GM23338 (cell line): ENCODE measurements around the gene UBA1. TPM values are rescaled to one million over a fixed set of nuclear protein-coding genes. Genes with fewer than 3 reads are reported as not detected.

ENCODE experiments used
- ATAC-seq: fragments of 200-7000 bp; cut with Tn5 transposase; 3 replicates; pipeline ENCODE4 v1.9.1; 2020
- DNase-seq: peaks from one replicate; pipeline ENCODE4 v3.0.0-alpha.2; 2015; ENCODE audit warnings: low spot score
- H2AFZ ChIP-seq: fragments of 200-600 bp; sonication (generic); 2 replicates; pipeline ENCODE4 v1.8.0; 2016; ENCODE audit warnings: antibody characterized with exemption, mild to moderate bottlenecking, moderate library complexity
- H3F3A ChIP-seq: fragments of 200-600 bp; sonication (generic); replicated peaks from 2 replicates; pipeline ENCODE4 v1.8.0; 2017; ENCODE audit warnings: antibody characterized with exemption, mixed run types, low read depth
- H3K27ac ChIP-seq: fragments of 200-600 bp; sonication (generic); 2 replicates; pipeline ENCODE4 v1.6.1; 2016; ENCODE audit warnings: low read depth
- H3K27me3 ChIP-seq: fragments of 200-600 bp; sonication (generic); 2 replicates; pipeline ENCODE4 v1.8.0; 2016; ENCODE audit warnings: mild to moderate bottlenecking, mixed run types, moderate library complexity; ENCODE audit not compliant: insufficient read depth
- H3K36me3 ChIP-seq: fragments of 200-600 bp; sonication (generic); 2 replicates; pipeline ENCODE4 v1.8.0; 2016; ENCODE audit warnings: mild to moderate bottlenecking; ENCODE audit not compliant: insufficient read depth
- H3K4me1 ChIP-seq: fragments of 200-600 bp; sonication (generic); 2 replicates; pipeline ENCODE4 v1.8.0; 2016; ENCODE audit warnings: mild to moderate bottlenecking, moderate library complexity; ENCODE audit not compliant: insufficient read depth
- H3K4me2 ChIP-seq: fragments of 200-600 bp; sonication (generic); 2 replicates; pipeline ENCODE4 v1.7.1; 2017; ENCODE audit warnings: mixed run types
- H3K4me3 ChIP-seq: fragments of 200-600 bp; sonication (generic); 2 replicates; pipeline ENCODE4 v1.6.1; 2016; ENCODE audit warnings: mixed run types
- H3K79me2 ChIP-seq: fragments of 200-600 bp; sonication (generic); replicated peaks from 2 replicates; pipeline ENCODE4 v1.8.0; 2017; ENCODE audit warnings: mild to moderate bottlenecking; ENCODE audit not compliant: insufficient read depth
- H3K9me2 ChIP-seq: fragments of 200-600 bp; sonication (generic); 2 replicates; pipeline ENCODE4 v1.8.0; 2017; ENCODE audit not compliant: insufficient read depth
- H4K20me1 ChIP-seq: fragments of 200-600 bp; sonication (generic); replicated peaks from 2 replicates; pipeline ENCODE4 v1.8.0; 2017; ENCODE audit warnings: mild to moderate bottlenecking; ENCODE audit not compliant: insufficient read depth
- H3K27ac Mint-ChIP-seq: 2 replicates; pipeline ENCODE4 v1.8.0; 2020; ENCODE audit warnings: inconsistent platforms, mild to moderate bottlenecking, moderate library complexity, mixed read lengths
- H3K27me3 Mint-ChIP-seq: 3 replicates; pipeline ENCODE4 v1.8.0; 2022; ENCODE audit warnings: low read depth, mild to moderate bottlenecking, moderate library complexity, mixed read lengths, inconsistent platforms; ENCODE audit not compliant: insufficient read depth, poor library complexity
- H3K36me3 Mint-ChIP-seq: 3 replicates; pipeline ENCODE4 v1.8.0; 2021; ENCODE audit warnings: low read depth, mild to moderate bottlenecking, inconsistent platforms, moderate library complexity, mixed read lengths
- H3K4me1 Mint-ChIP-seq: 3 replicates; pipeline ENCODE4 v1.8.0; 2020; ENCODE audit warnings: mild to moderate bottlenecking, inconsistent platforms, mixed read lengths
- H3K4me3 Mint-ChIP-seq: 3 replicates; pipeline ENCODE4 v1.8.0; 2021; ENCODE audit warnings: moderate library complexity, mild to moderate bottlenecking, inconsistent platforms, mixed read lengths
- H3K9me3 Mint-ChIP-seq: 3 replicates; pipeline ENCODE4 v1.8.0; 2020; ENCODE audit warnings: moderate library complexity, mild to moderate bottlenecking, inconsistent platforms, mixed read lengths
- CREB1 ChIP-seq: fragments of 250-450 bp; sonication (Bioruptor Pico); IDR thresholded peaks from 2 replicates; pipeline ENCODE4 v1.5.0; 2020; ENCODE audit warnings: low read depth, mild to moderate bottlenecking, moderate library complexity
- ETS1 ChIP-seq: IDR thresholded peaks from 2 replicates; pipeline ENCODE4 v1.6.1; 2016; ENCODE audit warnings: antibody characterized with exemption
- EZH2 ChIP-seq: fragments of 200-600 bp; sonication (generic); IDR thresholded peaks from one replicate; pipeline ENCODE4 v1.8.0; 2017; ENCODE audit warnings: antibody characterized with exemption, mild to moderate bottlenecking, low read depth; ENCODE audit not compliant: unreplicated experiment
- EZH2phosphoT487 ChIP-seq: fragments of 200-600 bp; sonication (generic); IDR thresholded peaks from one replicate; pipeline ENCODE4 v1.8.1; 2018; ENCODE audit warnings: antibody characterized with exemption; ENCODE audit not compliant: unreplicated experiment
- JUNB ChIP-seq: IDR thresholded peaks from one replicate; pipeline ENCODE4 v1.6.1; 2016; ENCODE audit warnings: antibody characterized with exemption; ENCODE audit not compliant: unreplicated experiment
- NANOG ChIP-seq: IDR thresholded peaks from 2 replicates; pipeline ENCODE4 v1.6.1; 2016; ENCODE audit warnings: antibody characterized with exemption, borderline replicate concordance
- POLR2AphosphoS5 ChIP-seq: IDR thresholded peaks from 2 replicates; pipeline ENCODE4 v1.6.1; 2016; ENCODE audit warnings: antibody characterized with exemption, low read depth
- STAT1 ChIP-seq: IDR thresholded peaks from one replicate; pipeline ENCODE4 v1.6.1; 2016; ENCODE audit warnings: antibody characterized with exemption; ENCODE audit not compliant: unreplicated experiment
- ZNF114 ChIP-seq: fragments of 250-450 bp; sonication (Bioruptor Pico); IDR thresholded peaks from 2 replicates; pipeline ENCODE4 v1.5.0; 2020; ENCODE audit warnings: mild to moderate bottlenecking, moderate library complexity
- ZNF331 ChIP-seq: fragments of 250-450 bp; sonication (Bioruptor Pico); IDR thresholded peaks from 2 replicates; pipeline ENCODE4 v1.5.0; 2020; ENCODE audit warnings: low read depth, mild to moderate bottlenecking, moderate library complexity
- polyA plus RNA-seq: library from polyadenylated mRNA; unstranded; fragments of >200 nt; fragmentation: Nextera tagmentation; extraction: Ambion mirVana; gene quantifications from 2 replicates; pipeline ENCODE4 v1.2.1, GENCODE V29; 2016
- total RNA-seq: library from RNA; depleted of rRNA; stranded (reverse); fragments of >200 nt; shearing (Covaris generic); gene quantifications from 2 replicates; pipeline ENCODE4 v1.2.3, GENCODE V29; 2014
- TF ChIP-seq, protein P1 (sequence below): IDR thresholded peaks from one replicate; pipeline ENCODE4 v1.6.1; 2018; ENCODE audit warnings: antibody characterized with exemption; ENCODE audit not compliant: unreplicated experiment
- TF ChIP-seq, protein P2 (sequence below), 2 experiments: fragments of 200-600 bp in 1 of 2; sonication (generic) in 1 of 2; conservative IDR thresholded peaks; 2 replicates each; pipeline versions ENCODE4 v1.5.1 to v1.6.1; 2016 to 2017; ENCODE audit warnings: antibody characterized with exemption in 2 of 2, low read depth in 2 of 2, mild to moderate bottlenecking in 2 of 2, moderate library complexity in 1 of 2

Gene UBA1
- total and polyA plus RNA-seq, 2 experiments from 2014 or later: 104 to 377 TPM

DNA sequence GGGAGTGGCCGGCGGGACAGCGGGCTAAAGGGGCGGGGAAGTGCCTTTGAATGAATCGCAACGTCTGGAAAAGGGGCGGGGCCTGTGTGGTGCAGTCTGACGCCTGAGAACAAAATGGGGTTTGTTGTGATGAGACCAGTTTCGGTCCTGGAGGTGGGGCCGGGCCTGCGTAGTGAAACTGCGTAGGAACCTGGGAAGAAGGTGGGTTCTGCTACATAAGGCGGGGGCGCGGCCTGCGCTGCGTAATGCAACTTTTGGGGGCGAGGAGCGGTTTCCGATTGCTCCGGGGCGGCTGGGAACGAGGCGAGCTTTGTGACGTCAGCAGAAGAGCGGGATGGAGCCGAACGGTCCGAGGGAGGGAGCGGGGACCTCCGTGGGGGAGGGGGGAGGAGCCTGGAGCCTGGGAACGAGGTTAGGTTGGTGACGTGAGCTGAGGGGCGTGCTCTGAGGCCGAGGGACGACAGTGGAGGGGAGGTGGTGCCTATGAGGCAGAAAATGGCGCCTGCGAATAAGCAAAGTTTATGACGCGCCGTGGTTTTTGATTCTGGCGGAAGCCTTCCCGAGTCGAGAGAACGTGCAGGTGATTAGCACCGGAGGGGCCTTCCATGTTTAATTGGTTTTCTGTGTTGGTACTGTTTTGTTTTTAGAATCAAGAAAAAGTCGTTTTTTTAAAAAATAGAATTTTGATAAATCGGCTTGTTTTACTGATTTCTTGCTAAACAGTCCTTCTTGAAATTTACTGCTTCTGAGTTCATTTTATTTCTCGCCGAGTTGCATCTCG lies 39.9 kb downstream of the UBA1 start:
- H3K27ac ChIP-seq: peak overlapping the region; percentile 98
- peaks cover 4% of the 10 kb centered on the region for H3K4me1 ChIP-seq
- peak; percentile 96 for DNase-seq
- peaks cover 4% of the 10 kb centered on the region for H3K27me3 Mint-ChIP-seq
- peak overlapping the region; percentile 100 for H3K27ac Mint-ChIP-seq
- peak overlapping the region; percentile 59 for H3K4me3 ChIP-seq
- H3K36me3 Mint-ChIP-seq: peaks cover 5% of the 10 kb centered on the region; the same call in 2 of the 3 replicates
- peak overlapping the region; percentile 78 for H3K4me2 ChIP-seq
- H3K4me1 Mint-ChIP-seq: peaks cover 10% of the 10 kb centered on the region; the same call in 2 of the 3 replicates
- H3K9me2 ChIP-seq: no peaks in the 10 kb centered on the region
- H3K9me3 Mint-ChIP-seq: no peaks in the 10 kb centered on the region; the same call in 1 of the 3 replicates
- no peaks in the 10 kb centered on the region for H4K20me1 ChIP-seq
- H2AFZ ChIP-seq: no peak overlapping the region
- TF ChIP-seq NANOG (no peak), ETS1 (no peak), ZNF331 (CRISPR knock-in tag) (no peak), POLR2AphosphoS5 (peak; percentile 29; the same call in 1 of the 2 replicates), CREB1 (peak; percentile 92)
- TF ChIP-seq, protein P1, sequence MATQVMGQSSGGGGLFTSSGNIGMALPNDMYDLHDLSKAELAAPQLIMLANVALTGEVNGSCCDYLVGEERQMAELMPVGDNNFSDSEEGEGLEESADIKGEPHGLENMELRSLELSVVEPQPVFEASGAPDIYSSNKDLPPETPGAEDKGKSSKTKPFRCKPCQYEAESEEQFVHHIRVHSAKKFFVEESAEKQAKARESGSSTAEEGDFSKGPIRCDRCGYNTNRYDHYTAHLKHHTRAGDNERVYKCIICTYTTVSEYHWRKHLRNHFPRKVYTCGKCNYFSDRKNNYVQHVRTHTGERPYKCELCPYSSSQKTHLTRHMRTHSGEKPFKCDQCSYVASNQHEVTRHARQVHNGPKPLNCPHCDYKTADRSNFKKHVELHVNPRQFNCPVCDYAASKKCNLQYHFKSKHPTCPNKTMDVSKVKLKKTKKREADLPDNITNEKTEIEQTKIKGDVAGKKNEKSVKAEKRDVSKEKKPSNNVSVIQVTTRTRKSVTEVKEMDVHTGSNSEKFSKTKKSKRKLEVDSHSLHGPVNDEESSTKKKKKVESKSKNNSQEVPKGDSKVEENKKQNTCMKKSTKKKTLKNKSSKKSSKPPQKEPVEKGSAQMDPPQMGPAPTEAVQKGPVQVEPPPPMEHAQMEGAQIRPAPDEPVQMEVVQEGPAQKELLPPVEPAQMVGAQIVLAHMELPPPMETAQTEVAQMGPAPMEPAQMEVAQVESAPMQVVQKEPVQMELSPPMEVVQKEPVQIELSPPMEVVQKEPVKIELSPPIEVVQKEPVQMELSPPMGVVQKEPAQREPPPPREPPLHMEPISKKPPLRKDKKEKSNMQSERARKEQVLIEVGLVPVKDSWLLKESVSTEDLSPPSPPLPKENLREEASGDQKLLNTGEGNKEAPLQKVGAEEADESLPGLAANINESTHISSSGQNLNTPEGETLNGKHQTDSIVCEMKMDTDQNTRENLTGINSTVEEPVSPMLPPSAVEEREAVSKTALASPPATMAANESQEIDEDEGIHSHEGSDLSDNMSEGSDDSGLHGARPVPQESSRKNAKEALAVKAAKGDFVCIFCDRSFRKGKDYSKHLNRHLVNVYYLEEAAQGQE: no peak
- H3K79me2 ChIP-seq: peaks cover 48% of the 10 kb centered on the region
- no peaks in the 10 kb centered on the region for H3F3A ChIP-seq
- no peaks in the 10 kb centered on the region for H3K36me3 ChIP-seq
- H3K27me3 ChIP-seq: no peaks in the 10 kb centered on the region
- ATAC-seq: peak; percentile 82
- peak overlapping the region; percentile 93 for H3K4me3 Mint-ChIP-seq

DNA sequence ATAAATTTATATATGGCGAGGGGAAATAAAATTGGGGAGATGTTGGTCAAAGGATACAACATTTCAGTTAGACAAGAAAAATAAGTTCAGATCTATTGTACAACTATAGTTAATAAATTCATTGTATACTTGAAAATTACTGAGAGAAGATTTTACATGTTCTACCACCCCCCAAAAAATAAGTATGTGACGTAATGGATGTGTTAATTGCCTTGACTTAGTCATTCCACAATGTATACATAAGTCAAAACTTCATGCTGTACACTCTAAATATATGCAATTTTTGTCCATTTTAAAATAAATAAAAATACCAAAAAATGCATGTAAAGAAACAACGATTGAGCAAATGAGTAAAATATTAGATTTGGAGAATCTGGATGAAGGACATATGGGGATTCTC lies 41.0 kb downstream of the UBA1 start:
- H3K36me3 Mint-ChIP-seq: peaks cover 2% of the 10 kb centered on the region; the same call in 2 of the 3 replicates
- peaks cover 4% of the 10 kb centered on the region for H3K4me1 ChIP-seq
- H3K27me3 ChIP-seq: no peaks in the 10 kb centered on the region
- peak overlapping the region; percentile 96; the same call in 1 of the 2 replicates for H3K27ac ChIP-seq
- H3K4me1 Mint-ChIP-seq: peaks cover 10% of the 10 kb centered on the region; the same call in 2 of the 3 replicates
- H3K36me3 ChIP-seq: no peaks in the 10 kb centered on the region
- peak overlapping the region; percentile 78 for H3K4me2 ChIP-seq
- H2AFZ ChIP-seq: no peak overlapping the region
- no peaks in the 10 kb centered on the region for H3K9me2 ChIP-seq
- H4K20me1 ChIP-seq: no peaks in the 10 kb centered on the region
- peak overlapping the region; percentile 100 for H3K27ac Mint-ChIP-seq
- H3K4me3 ChIP-seq: peak overlapping the region; percentile 59
- peaks cover 6% of the 10 kb centered on the region for H3K27me3 Mint-ChIP-seq
- no peak for DNase-seq
- peaks cover 50% of the 10 kb centered on the region for H3K79me2 ChIP-seq
- peak overlapping the region; percentile 93 for H3K4me3 Mint-ChIP-seq
- no peaks in the 10 kb centered on the region for H3F3A ChIP-seq
- H3K9me3 Mint-ChIP-seq: no peaks in the 10 kb centered on the region; the same call in 1 of the 3 replicates
- no peak for ATAC-seq
- TF ChIP-seq STAT1 (no peak), NANOG (no peak), ZNF114 (no peak), CREB1 (no peak), EZH2phosphoT487 (no peak), EZH2 (no peak), JUNB (no peak)
- TF ChIP-seq, protein P1: no peak
- TF ChIP-seq, protein P2, sequence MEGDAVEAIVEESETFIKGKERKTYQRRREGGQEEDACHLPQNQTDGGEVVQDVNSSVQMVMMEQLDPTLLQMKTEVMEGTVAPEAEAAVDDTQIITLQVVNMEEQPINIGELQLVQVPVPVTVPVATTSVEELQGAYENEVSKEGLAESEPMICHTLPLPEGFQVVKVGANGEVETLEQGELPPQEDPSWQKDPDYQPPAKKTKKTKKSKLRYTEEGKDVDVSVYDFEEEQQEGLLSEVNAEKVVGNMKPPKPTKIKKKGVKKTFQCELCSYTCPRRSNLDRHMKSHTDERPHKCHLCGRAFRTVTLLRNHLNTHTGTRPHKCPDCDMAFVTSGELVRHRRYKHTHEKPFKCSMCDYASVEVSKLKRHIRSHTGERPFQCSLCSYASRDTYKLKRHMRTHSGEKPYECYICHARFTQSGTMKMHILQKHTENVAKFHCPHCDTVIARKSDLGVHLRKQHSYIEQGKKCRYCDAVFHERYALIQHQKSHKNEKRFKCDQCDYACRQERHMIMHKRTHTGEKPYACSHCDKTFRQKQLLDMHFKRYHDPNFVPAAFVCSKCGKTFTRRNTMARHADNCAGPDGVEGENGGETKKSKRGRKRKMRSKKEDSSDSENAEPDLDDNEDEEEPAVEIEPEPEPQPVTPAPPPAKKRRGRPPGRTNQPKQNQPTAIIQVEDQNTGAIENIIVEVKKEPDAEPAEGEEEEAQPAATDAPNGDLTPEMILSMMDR (conservative IDR thresholded peaks at IDR 0.05; ENCODE audit: low read depth in 2 of 2): no peak
